WTC11 (cell line): ENCODE results near the gene RTCB. TPM values are rescaled to one million over a fixed set of nuclear protein-coding genes. Genes with fewer than 3 reads are reported as not detected.

Experiments used
- ATAC-seq: fragments of 200-7000 bp; cut with Tn5 transposase; 2 replicates; pipeline ENCODE4 v1.10.0; 2021; ENCODE audit warnings: mild to moderate bottlenecking, moderate library complexity
- CTCF ChIA-PET: fragments of 300-600 bp; sonication (Branson Sonifier 250); formaldehyde crosslinking; loops from one replicate; lab custom pipeline; 2021; ENCODE audit warnings: antibody characterized with exemption; lab: Charles Lee
- POLR2A ChIA-PET: fragments of 350-600 bp; sonication (Branson Sonifier 250); formaldehyde crosslinking; loops from one replicate; lab custom pipeline; 2021; ENCODE audit warnings: antibody characterized with exemption; lab: Charles Lee
- DNase-seq: peaks from one replicate; pipeline ENCODE4 v3.0.0; 2021; ENCODE audit warnings: low spot score
- H3K27ac Mint-ChIP-seq: 2 replicates; pipeline ENCODE4 v1.8.0; 2021; ENCODE audit warnings: mixed read lengths
- H3K27me3 Mint-ChIP-seq: 2 replicates; pipeline ENCODE4 v1.8.0; 2021; ENCODE audit warnings: low read depth, mild to moderate bottlenecking, moderate library complexity, mixed read lengths
- H3K36me3 Mint-ChIP-seq: 2 replicates; pipeline ENCODE4 v1.8.0; 2021; ENCODE audit warnings: mixed read lengths
- H3K4me1 Mint-ChIP-seq: 2 replicates; pipeline ENCODE4 v1.8.0; 2022; ENCODE audit warnings: mixed read lengths
- H3K4me3 Mint-ChIP-seq: 2 replicates; pipeline ENCODE4 v1.8.0; 2021; ENCODE audit warnings: mild to moderate bottlenecking, moderate library complexity, mixed read lengths
- H3K9me3 Mint-ChIP-seq: 2 replicates; pipeline ENCODE4 v1.8.0; 2021; ENCODE audit warnings: mixed read lengths
- AFF4 ChIP-seq: sonication (generic); formaldehyde crosslinking; IDR thresholded peaks from 2 replicates; pipeline ENCODE4 v1.8.1; 2023; ENCODE audit warnings: mild to moderate bottlenecking, missing genetic modification reagents, borderline replicate concordance
- CDX4 ChIP-seq: fragments of 250-450 bp; sonication (Bioruptor Pico); IDR thresholded peaks from 2 replicates; pipeline ENCODE4 v1.9.0; 2021; ENCODE audit warnings: moderate library complexity, mild to moderate bottlenecking, inconsistent platforms, borderline replicate concordance
- E2F1 ChIP-seq: sonication (generic); formaldehyde crosslinking; IDR thresholded peaks from 2 replicates; pipeline ENCODE4 v1.8.0; 2022; ENCODE audit warnings: mild to moderate bottlenecking, missing genetic modification reagents
- ELF4 ChIP-seq: sonication (generic); formaldehyde crosslinking; IDR thresholded peaks from 2 replicates; pipeline ENCODE4 v1.8.1; 2022; ENCODE audit warnings: low read depth, mild to moderate bottlenecking, moderate library complexity, missing genetic modification reagents
- ERG ChIP-seq: fragments of 250-450 bp; sonication (Bioruptor Pico); IDR thresholded peaks from 2 replicates; pipeline ENCODE4 v1.8.0; 2021; ENCODE audit warnings: mild to moderate bottlenecking
- ETV6 ChIP-seq: sonication (generic); formaldehyde crosslinking; IDR thresholded peaks from 2 replicates; pipeline ENCODE4 v1.8.1; 2022; ENCODE audit warnings: mild to moderate bottlenecking, missing genetic modification reagents
- GABPB1 ChIP-seq: sonication (generic); formaldehyde crosslinking; IDR thresholded peaks from 2 replicates; pipeline ENCODE4 v1.8.1; 2023; ENCODE audit warnings: mild to moderate bottlenecking, missing genetic modification reagents
- JAZF1 ChIP-seq: fragments of 250-450 bp; sonication (Bioruptor Pico); IDR thresholded peaks from 2 replicates; pipeline ENCODE4 v1.9.0; 2021; ENCODE audit warnings: moderate library complexity, mild to moderate bottlenecking, inconsistent platforms
- MAX ChIP-seq: sonication (generic); formaldehyde crosslinking; IDR thresholded peaks from 2 replicates; pipeline ENCODE4 v1.8.0; 2022; ENCODE audit warnings: mild to moderate bottlenecking, missing genetic modification reagents
- NFATC4 ChIP-seq: fragments of 250-450 bp; sonication (Bioruptor Pico); IDR thresholded peaks from 2 replicates; pipeline ENCODE4 v1.9.0; 2021; ENCODE audit warnings: mild to moderate bottlenecking
- NFE2L1 ChIP-seq: sonication (generic); formaldehyde crosslinking; IDR thresholded peaks from 2 replicates; pipeline ENCODE4 v1.8.1; 2023; ENCODE audit warnings: missing genetic modification reagents
- NR3C1 ChIP-seq: sonication (generic); formaldehyde crosslinking; conservative IDR thresholded peaks from 2 replicates; pipeline ENCODE4 v1.8.1; 2023; ENCODE audit warnings: low read depth, mild to moderate bottlenecking, missing genetic modification reagents
- ZNF423 ChIP-seq: fragments of 250-450 bp; sonication (Bioruptor Pico); IDR thresholded peaks from 2 replicates; pipeline ENCODE4 v2.1.2; 2022; ENCODE audit warnings: mild to moderate bottlenecking, moderate library complexity
- ZNF512 ChIP-seq: sonication (generic); formaldehyde crosslinking; IDR thresholded peaks from 2 replicates; pipeline ENCODE4 v1.8.1; 2022; ENCODE audit warnings: missing genetic modification reagents, borderline replicate concordance
- total RNA-seq: library from RNA; stranded (reverse); gene quantifications from 3 replicates; pipeline ENCODE4 v1.2.3, GENCODE V29; 2021

RTCB gene
- total RNA-seq, 1 experiment from 2014 or later = 106 TPM

- Mint-ChIP-seq H3K9me3 (no peaks in the 10 kb centered on the region), H3K4me1 (peaks cover 6% of the 10 kb centered on the region), H3K36me3 (no peaks in the 10 kb centered on the region), H3K27ac (no peak overlapping the region), H3K27me3 (peaks cover 49% of the 10 kb centered on the region), H3K4me3 (no peak overlapping the region)
- ATAC-seq (no peak), DNase-seq (no peak)
- no peak for TF ChIP-seq ZNF512
- TF ChIP-seq JAZF1 (CRISPR knock-in tag) = no peak
- TF ChIP-seq MAX (CRISPR knock-in tag) = no peak
- no peak for TF ChIP-seq CDX4 (CRISPR knock-in tag)
- ChIA-PET POLR2A (no interaction called here), CTCF (interaction anchor here (0.8 kb wide), 1 partner anchor 347 kb away, joined by 3 read pairs; no protein-coding TSS in a partner anchor)
Measured at GRCh38 chr22:32417906-32418305, 5.9 kb upstream of the RTCB start.

GRCh38 chr22:32416556-32417085 is 4.6 kb upstream of the RTCB start:
- no peak for ATAC-seq
- no peak for DNase-seq
- Mint-ChIP-seq H3K4me1 (peaks cover 13% of the 10 kb centered on the region), H3K36me3 (no peaks in the 10 kb centered on the region), H3K9me3 (no peaks in the 10 kb centered on the region), H3K4me3 (no peak overlapping the region), H3K27me3 (peaks cover 36% of the 10 kb centered on the region), H3K27ac (no peak overlapping the region)
- ChIA-PET CTCF (interaction anchor here (0.7 kb wide), 1 partner anchor 808 kb away, joined by 3 read pairs; no protein-coding TSS in a partner anchor), POLR2A (no interaction called here)
- TF ChIP-seq NR3C1 (CRISPR knock-in tag) (no peak), NFE2L1 (CRISPR knock-in tag) (no peak), ZNF423 (CRISPR knock-in tag) (no peak), E2F1 (CRISPR knock-in tag) (no peak), AFF4 (CRISPR knock-in tag) (no peak), GABPB1 (CRISPR knock-in tag) (no peak), ETV6 (CRISPR knock-in tag) (no peak), NFATC4 (CRISPR knock-in tag) (no peak), ELF4 (CRISPR knock-in tag) (no peak), ERG (CRISPR knock-in tag) (no peak)
